Nucleus accumbens (tissue), 56 donors: ENCODE results near the gene CCDC182.

Experiments used
- DNase-seq, 56 donors: peaks; one replicate each; lab custom pipeline; 2025; lab: John Stamatoyannopoulos, UW

Gene CCDC182

DNA sequence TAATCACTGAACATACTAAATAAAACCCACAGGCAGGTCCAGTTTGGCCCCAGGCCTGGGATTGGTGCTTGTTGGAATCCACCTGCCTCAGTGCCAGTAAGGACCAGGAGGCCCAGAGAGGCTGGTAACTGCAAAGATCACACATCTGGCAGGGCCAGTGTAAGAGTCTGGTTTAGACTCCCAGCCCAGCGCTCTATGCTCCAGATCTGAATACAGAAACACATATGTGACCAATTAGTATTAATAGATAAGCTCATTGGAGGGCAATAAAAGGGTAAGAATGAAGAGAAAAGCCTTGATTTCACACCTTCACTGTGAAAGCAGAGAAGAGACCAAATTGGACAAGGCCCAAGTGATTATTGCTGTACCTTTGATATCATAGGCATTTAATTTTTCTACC is 13.6 kb upstream of the CCDC182 start:
- no peak for DNase-seq

DNA sequence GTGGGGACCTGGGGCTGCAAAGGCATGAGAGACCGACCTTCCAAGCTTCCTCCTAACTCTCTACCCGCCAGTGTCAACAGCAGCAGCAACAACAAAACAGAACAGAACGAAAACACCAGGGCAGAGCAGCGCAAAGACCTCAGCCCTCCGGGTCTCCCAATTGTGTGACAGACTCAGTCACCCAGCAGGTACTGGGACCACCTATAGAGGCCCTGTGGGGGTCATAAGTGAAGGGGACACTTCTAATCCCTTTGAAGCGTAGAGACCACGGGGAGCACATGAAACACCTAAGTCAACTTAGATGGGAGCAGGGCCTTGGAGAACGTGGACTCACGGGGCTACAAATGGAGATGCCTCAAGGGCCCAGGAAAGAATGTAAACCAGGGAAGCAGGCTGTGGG is 12.6 kb upstream of the CCDC182 start:
- DNase-seq = no peak

DNA sequence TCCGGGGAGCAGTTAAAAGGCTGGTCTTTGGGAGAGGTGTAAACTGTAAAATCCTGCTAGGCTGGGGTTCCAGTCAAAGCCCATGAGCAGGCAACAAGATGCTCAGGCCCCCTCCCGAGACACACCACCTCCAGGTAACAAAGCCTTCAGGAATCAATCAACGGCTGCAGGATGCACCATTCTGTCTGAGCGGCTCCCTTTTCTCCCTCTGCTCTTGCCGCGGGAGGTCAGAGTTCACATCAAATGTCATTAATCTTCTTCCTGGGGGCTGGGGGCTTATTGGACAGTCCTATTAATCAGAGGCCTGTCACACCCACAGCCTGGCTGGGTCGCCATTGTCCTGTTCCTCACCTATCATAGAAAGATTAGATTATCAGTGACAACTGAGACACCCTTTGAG is 11.9 kb upstream of the CCDC182 start:
- no peak for DNase-seq

DNA sequence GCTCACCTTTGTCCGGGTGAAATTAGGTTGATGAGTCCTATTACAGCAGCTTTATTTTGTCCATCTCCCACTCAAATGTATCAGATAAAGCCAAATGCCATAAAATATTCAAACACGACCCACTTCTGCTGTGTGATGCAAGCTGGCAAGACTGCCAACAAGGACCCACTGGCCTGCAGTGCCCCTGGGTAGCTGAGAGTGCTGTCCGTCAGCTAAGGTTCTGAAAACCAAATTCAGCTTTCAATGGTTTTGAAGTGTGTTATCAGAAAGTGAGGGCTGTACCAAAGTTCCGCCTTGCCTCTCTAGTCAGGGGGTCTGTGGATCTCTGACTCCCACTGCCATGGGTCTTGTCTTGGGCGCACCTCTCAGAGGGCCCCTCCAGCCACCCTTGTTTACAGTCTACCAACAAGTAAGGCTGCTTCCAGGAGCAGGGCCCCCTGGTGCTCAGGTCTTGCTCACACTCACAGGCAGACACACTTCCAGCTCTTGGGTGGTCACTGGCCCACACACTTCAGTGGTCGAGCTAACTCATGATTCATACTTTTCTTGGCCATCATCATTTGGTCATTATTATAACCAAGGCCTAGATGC is 10.5 kb upstream of the CCDC182 start:
- DNase-seq = no peak

DNA sequence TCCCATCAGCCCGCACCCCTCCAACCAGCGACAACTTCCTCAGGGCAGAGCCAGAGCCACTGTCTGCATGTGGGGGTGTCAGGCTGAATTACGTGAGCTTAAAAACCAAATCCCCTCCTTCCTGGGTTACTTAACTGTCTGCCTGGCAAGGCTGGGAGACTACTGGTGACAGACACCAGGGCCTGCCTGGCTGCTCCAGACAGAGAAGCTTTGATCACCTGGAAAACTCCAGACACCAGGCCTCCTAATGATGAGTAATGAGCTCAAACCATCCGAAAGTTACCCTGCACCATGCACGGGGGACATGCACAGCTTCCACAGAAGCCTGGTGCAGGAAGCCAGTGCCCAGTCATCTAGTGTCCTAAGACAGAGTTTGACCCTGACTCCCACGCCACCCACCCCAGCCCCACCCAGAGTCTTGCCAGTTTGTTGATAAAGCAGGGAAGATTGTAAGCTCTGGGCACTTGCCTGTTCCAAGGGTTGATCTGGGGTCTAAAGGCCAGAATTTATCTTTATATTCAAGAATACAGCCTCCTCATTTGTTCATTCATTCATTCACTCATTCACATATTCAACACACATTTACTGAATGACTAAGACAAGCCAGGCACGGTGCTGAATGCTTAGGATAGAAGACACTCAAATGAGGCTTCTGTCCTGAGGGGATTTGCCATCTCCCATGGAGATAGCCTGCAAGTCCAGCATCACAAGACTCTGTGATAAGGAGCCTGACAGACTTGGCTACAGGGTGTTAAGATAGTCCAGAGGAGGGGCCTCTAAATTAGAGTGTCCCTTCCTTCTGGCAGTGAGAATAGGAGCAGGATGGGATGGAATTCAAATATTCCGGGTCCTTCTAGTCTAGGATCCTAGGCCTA is 7.2 kb upstream of the CCDC182 start:
- no peak for DNase-seq

DNA sequence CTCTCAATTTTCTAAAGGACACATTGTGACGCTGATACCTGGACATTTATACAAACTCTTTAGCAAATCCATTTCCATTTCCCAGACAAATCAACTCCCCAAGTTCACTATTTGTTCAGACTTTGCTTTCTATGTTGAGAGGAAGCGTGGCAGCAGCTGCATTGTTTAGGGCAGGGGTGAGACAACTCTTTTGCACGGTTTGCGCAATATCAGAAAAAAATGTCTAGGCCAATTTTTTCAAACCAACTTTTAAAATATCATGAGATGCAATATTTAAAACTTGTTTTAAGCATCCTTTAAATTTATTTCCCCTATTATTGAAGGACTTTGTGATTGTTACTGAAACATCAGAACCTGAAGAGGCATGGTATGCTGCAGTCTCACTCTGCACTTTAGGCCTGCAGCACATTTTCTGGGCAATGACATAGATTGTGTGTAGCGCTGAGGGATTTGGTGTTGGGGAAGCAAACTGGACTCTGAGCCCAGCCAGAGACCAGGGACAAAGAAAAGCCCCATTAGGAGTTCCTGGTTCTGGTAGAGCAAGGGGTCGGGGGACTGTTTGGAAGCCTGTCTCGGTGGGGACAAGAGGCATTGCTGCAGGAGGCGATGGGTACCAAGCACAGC is 6.4 kb upstream of the CCDC182 start:
- DNase-seq = no peak

DNA sequence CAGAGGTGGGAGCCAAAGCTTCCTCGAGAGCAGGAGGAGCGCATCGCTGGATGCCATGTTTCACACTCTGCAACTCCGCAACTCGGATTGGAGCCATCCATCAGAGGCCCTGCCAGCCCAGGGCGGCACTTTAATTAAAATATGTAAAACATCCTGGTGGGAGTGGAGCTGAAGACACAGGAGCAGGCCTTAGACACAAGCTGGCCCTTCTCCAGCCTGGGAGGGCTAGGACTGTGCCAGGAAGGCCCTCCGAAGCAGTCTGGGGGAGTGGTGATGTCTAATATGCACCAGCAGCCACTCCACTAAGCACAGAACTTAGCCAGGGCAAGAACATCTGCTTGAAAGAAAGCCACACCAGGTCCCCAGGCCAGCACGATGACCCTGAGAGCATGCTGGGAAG is 5.8 kb upstream of the CCDC182 start:
- no peak for DNase-seq

DNA sequence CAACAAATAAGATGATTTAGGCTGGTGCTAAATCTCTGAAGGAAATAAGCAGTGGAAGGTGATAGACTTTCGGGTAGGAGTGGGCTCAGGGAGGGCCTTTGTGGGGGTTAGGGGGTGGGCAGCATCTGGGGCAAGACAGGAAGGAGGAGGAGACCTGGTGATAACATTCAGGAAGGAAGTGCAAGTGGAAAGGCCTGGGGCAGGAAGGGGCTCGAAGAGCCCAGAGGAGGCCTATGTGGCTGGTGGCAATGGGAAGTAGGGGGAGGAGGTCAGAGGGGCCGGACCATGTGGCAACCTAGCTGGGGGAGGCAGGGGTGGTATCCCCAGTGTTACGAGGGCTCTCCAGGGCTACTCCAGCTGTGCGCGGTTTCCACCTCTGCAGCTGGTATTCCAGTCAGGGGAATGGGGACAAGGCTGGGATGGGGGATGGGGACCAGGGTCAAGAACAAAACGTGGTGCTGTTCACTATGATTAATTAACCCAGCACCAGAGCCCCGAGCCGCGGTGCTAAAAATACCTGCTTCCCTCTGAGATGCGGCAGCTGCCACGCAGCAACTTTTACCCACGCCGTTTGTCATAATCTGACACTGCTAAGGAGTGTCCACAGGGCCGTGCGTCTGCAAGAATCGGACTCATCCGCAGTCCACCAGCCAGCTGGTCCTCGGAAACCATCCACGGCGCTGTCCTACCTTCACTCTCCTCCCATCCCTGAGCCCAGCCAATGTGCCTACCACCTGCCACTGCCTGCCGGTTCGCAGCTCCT is 5.2 kb upstream of the CCDC182 start:
- peak in 1 of 56 donors; percentile 4 for DNase-seq

DNA sequence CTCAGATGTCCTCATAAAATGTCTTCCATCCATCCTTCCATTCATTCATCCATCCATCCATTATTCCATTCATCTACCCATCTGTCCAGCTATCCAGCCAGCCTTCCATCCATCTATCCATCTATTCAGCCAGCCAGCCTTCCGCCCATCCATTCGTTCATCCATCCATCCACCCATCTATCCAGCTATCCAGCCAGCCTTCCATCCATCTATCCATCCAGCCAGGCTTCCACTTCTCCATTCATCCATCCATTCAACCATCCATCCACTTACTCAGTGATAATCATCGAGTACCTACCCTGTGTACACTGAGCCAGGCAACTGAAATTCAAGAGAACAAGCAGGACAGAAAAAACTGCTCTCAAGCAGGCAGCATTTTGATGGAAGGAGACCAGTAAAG is 4.6 kb upstream of the CCDC182 start:
- no peak for DNase-seq

DNA sequence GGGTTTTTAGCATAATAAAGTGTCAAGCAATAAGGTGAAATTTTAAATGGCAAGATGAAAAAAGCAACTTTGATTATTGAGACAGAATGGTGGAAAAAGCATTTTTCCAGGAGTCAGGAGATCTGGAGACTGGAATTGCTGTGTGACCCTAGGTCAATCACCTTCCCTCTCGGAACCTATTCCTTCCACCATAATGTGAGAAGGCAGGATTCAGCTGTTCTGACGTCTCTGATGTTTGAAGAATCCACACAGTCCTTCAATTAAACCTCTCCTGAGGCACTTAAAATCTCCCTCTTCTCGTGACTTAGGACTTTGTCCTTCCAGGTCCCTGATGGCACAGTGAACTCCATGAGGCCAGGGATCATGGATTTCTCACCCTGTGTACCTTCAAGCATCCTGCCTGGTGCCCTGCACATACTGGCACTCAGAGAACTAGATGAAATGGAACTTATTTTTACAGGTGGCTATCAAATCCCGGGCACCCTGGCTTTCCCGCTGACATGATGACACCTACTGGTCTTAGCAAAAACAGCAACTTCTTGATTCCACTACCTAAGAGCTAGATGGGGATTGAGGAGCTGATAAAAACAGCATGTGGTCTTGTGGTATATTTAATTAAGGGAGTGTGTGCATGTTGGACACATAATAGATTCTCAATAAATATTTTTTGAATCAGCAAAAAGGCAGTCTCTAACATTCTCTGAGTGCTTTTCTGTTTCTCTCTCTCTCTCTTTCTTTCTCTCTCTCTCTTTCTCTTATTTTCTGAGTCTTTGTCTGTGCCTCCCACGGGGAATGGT is 2.3 kb upstream of the CCDC182 start:
- peak in 26 of 56 donors; percentile 4 to 60 (median 16) for DNase-seq

DNA sequence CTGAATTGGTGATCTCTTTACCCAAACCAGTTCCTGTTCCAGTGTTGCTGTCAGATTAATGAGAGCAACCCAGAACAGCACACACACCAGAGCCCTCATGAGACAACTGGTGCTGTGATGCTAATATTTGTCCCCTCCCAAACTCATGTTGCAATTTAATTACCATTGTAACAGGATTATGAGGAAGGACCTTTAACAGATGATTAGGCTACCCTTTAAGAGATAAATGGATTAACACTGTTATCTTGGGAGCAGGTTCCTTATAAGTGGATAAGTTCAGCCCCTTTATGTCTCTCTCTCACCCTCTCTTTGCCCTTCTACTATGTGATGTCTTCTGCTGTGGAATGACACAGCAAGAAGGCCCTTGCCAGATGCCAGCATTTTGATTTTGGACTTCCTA is 1.1 kb upstream of the CCDC182 start:
- no peak for DNase-seq

DNA sequence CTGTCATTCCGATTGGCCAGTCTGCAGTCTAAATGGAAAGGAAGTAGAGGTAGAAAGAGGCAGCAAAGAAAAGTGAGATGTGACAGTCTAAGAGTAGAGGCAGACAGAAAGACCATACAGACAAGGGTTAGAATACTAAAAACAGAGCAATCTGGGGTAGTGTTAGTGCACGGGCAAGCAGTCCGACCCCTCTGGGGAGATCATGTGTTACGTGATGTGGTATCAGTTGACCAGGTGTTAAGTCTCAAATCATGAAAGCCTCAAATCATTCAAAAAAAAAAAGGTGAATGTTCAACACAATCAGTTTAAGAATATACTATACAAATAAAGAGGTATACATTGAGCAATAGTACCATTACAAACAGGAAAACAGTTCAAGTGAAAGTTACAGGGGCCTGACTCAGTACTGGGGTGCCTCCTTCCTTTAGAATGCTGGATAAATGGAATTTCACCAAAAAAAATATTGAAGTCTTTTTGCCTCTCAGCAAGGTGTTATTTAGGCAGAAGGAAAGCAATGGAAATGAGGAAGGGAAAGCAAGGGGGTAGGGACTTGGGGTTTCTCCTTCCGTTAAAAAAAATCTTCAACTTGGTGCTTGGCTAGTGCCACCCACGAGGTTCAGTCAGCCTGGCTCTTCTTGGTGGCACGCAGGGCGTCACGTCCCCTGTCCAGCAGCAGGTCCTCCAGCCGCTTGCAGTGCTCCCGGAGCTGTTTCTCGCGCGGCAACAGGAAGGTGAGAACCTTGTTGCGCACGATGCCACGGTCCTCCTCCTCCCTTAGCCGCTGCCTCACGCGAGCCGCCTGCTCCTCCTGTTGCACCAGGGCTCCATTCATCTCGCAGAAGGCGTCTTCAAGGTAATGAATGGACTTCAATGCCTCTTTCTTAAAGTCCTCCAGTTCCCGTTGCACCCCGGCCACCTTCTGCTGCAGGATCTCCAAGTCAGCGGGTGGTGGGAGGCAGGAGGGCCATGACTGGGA is 616 bp downstream of the CCDC182 start:
- no peak for DNase-seq

DNA sequence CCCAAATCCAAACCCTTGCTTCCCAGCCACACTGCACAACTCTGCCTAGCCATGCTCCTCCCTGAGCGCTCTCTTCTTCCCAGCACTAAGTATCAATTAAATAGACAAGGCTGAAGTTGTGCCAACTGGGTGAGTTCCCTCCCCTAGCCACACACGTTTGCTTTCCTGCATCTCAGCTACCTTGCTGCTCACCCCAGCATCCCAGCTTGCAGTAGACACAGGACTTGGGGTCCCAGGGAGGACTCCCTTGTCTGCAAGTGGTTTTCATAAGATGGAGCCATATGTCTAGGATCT is 4.9 kb downstream of the CCDC182 start:
- DNase-seq = no peak

DNA sequence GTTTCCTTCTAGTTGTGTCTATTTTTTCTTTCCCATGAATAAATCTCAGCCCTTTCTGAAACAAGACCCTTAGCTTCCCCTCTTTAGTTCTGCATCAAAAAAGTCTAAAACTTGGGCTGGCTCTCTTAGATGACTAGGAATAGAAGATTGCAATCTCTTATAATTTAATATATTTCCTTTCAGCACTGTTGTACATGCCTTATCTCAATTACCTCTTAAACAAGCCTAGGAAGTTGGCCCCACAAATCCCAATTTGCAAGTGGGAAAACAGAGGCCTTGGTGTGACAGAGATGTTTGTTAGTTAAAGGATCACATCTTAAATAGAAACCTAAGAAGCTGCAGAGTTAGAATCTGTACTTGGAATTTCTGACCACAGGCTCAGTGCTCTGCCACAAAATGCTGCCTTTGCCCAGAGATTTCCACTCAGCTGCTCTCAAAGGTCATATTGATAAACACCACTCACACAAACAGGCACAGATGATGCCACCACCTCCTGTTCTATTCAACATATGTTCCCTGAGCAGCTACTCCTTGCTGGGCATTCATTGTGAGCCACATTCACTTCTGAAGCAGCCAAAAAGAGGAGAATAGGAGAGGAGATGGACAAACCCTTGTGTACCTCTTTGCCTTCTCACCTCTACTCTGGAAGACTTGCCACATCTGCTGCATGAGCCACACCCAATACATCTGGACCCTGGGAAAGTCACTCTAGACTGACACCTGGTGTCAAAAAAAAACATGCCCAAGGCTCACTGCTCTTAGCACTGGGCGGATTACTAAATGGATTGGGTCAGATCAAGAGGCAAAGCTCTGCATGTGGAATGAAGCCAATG is 5.5 kb downstream of the CCDC182 start:
- DNase-seq = no peak

DNA sequence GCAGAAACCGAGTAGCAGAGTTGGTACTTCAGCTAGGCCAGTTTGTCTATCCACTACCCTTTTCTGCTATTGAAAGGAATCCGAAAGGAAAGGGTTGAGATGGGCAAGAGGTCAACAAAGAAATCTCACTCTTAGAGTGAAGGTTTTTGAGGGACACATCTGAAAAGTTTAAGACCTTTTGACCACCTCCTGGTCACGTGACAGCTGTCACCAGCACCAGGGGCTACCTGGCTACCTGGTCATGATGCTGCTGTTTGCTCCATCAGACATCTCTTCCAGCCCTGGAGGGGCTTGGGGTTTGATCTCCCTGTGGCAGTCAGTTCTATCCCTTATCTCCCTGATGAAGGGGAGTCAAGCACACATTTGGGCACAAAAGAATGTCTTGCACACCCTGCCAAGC is 7.6 kb downstream of the CCDC182 start:
- no peak for DNase-seq

DNA sequence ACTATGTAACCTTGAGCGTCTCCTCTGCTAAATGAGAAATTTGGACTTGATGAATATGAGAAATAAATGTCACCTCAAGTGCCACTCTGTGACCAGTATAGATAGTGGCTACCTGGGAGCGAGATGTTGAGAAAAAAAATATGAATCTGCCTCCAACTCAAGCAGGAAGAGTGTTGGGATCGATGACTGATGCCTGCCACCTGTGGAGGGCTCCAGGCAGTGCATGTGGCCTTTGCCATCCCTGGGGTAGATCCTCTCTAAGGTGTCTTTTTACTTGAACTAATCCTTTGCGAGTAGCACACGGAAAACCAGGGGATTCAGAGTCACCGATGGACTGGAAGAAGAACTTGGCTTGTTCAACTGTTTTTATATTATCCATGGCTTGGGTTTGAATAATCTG is 9.4 kb downstream of the CCDC182 start:
- no peak for DNase-seq

DNA sequence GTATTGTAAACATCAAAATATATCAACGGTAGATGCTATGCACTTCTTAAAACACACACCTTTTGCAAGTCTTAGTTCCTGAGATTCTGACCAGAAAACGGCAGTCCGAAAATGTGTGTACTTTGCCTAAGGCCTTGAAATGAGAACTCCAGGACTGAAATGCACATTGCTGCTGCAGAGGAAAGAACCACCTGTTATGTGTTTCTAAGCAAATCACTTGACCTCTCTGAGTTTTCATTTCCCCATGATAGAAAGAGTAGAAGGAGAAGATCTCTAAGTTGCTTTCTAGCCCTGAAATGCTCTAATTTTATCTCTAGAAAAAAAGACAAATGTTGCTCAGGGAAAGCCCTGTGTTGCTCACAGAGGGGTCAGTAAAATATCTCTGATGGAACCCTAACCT is 9.9 kb downstream of the CCDC182 start:
- no peak for DNase-seq

DNA sequence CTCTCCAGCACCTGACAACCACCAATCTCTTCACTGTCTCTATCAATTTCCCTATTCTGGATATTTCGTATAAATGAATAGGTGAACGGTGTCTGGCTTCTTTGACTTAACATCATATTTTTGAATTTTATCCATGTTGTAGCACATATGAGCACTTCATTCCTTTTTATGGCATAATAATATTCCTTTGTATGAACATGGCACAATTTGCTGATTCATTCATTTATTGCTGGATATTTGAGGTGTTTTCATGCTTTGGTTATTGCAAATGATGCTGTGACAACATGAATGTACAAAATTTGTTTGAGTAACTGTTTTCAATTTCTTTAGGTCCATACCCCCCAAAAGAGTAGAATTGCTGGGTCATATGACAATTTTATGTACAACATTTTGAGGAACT is 12.0 kb downstream of the CCDC182 start:
- DNase-seq = no peak
